Measurements from ENCODE around the gene RAB5B.
"Not testable (repeated sequence)": the region's sequence is repeated elsewhere in the genome, so short reads cannot be mapped to it uniquely, and the experiment has no call there.

Gene RAB5B

DNA sequence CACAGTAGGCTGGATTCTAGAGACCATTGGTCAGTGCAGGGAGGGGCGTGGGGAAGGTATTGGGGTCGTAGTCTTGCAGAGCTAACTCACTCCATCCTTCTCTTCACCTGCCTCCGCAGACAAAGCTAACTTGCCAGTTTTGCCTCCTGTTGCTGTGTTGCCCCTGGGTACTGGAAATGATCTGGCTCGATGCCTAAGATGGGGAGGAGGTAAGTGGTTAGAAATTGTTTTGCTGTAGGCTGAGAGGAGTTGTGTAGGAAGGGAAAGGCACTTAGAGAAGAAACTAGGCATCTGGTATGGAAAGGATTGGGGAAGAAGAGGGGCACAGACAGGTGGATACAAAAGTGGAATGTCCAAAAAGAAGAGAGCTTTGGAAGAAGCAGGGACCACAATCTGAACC is 31.8 kb upstream of the RAB5B start:
- no peak for DNase-seq

DNA sequence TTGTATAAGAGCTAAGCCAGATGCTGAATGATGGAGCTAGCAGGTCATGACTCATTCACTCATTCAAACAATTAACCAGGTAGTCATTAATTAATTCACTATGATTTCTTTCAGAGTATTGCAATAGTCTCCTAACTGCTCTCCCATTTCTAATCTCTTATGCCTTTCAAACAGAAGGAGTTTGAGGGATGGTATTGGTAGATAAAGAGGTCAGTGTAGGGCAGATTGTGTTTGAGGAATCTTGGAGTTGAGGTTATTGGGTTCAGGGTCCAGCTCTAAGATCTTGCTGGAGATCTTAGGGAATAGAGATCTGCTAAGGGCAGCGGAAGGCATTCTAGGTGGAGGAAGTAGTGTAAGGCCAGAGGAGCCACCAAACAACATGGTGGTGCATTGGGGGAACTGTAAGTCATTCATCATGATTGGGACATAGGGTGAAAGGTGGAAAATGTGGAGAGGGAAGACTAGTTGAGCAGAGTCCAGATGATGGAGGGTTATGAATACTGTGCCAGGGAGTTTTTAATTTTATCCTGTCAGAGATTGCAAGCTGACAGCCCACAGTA is 31.2 kb upstream of the RAB5B start:
- DNase-seq: no peak

DNA sequence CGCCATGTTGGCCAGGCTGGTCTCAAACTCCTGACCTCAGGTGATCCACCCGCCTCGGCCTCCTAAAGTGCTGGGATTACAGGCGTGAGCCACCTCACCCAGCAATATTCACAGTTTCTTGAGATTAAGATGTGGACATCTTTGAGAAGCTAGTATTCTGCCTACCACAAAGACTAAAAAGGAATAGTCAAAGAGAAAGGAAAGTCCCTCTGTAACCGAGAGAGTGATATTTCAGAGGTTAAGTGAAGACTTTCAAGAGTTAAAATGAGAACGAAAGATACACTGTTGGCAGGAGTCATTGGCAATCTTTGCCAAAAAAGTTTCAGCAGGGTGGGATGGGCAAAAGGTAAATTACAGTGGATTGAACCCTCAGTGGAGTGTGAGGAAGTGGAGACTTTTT is 27.3 kb upstream of the RAB5B start:
- DNase-seq: no peak

- DNase-seq: no peak
These were observed 18.5 kb upstream of the RAB5B start for GRCh38 chr12:55955344-55955743.

DNA sequence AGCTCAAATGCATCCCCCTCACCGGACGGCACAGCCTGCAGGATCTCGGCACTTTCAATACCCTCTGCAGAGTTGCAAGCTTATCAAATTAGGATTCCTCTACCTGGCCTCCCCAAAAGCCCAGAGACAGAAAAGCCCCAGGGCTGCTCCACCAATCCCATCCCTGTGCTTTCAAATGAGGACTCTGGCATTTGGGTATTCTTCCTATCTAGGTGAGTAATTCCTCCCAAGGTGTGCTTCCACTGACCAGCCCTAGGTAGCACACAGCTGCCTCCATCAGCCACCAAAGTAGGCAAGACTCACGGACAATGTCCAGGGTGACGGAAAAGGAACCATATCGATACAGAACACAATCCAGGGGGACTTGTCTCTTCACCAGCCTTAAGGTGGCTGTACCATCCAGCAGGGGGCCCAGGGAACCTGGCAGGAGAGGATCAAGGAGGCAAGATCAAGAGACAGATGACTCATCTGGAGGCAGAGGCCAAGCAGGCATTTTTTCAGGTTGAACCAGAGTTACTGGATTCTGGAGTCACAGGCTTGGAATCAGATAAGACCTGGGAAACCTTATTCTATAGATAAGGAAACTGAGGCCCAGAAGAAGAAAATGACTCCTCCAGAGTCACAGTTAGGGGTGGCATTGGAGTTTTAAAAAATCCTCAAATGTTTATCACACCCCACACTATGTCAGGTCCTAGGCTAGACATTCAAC is 17.9 kb upstream of the RAB5B start:
- DNase-seq: no peak

GRCh38 chr12:55957106-55957859 is 16.6 kb upstream of the RAB5B start:
- no peak for DNase-seq

GRCh38 chr12:55963760-55964159 is 10.1 kb upstream of the RAB5B start:
- DNase-seq: no peak

DNA sequence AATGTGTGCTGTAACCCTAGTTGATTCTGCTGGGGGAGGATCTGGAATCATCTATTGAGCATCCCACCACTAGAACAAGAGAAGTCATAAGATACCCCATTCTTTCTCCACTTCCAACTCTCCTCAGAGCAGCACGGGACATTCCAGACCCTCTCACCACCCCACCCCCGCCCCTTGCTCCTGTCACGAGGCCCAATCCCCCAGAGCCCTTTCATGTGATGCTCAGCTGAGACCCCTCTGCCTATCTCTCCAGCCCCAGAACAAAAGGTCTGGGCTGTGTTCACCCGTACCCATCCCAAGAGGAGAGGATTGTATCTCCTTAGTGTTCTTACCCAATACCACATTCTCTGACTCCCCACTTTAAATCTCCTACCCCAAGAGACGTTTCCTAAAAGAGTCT is 8.6 kb upstream of the RAB5B start:
- no peak for DNase-seq

DNA sequence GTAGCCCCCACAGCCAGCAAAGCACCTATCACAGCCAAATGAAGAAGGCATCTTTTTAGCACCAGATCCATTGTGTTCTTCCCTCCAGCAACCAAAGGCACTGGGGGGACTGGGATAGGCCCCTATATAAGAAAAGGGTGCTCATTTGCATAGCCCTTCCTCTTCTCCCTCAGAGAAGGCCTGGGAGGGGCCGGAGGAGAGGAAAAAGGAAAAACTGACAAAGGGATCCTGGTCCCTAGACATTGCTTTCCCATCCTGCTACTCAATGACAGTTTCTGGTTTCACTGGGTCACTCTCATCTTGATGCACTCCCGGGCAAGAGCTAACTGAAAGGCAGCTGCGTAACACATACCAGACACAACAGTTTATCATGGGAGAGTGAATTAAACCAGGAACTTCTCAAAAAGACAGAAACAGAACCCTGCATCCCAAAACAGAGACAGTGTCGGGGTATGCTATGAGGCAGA is 7.9 kb upstream of the RAB5B start, which contains the start of gene PMEL:
Gene PMEL, minus strand, starts transcription at position 102 of the 467 bp plus-strand sequence. Its CDS starts 31 bp downstream, at position 71.
- DNase-seq: no peak

DNA sequence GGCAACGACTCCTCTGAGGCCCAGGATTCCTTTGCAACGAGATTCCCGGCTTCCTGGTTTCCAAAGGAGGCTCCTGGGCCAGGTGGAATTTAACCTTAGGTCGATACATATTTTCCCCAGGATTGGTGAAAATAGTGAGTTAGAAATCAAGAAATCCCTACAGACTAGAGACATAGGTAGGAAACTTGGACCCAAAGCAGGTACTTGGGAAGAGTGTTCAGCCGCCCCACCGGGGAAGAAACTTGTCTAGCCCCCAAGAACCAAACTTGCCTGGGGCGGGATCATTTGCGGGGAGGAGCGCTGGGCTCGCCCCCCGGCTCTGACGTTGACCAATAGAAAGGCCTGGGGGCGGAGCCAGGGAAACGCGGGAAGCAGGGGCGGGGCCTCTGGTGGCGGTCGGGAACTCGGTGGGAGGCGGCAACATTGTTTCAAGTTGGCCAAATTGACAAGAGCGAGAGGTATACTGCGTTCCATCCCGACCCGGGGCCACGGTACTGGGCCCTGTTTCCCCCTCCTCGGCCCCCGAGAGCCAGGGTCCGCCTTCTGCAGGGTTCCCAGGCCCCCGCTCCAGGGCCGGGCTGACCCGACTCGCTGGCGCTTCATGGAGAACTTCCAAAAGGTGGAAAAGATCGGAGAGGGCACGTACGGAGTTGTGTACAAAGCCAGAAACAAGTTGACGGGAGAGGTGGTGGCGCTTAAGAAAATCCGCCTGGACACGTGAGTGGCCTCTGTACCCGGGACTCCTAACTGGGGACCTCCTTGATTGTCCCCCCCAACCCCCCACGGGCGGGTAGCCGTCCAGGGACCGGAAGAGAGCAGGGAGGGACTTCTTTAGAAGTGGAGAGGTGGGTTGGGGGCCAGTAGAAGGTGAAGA is 7.2 kb upstream of the RAB5B start, which contains the start of gene CDK2:
Gene CDK2, plus strand, starts transcription at position 423 of the 874 bp plus-strand sequence. Its CDS starts 179 bp downstream, at position 602.
- peak in 1 of 2 experiments; percentile 47 for DNase-seq

- no peak for DNase-seq
These were observed 4.5 kb upstream of the RAB5B start for GRCh38 chr12:55969356-55969755.

DNA sequence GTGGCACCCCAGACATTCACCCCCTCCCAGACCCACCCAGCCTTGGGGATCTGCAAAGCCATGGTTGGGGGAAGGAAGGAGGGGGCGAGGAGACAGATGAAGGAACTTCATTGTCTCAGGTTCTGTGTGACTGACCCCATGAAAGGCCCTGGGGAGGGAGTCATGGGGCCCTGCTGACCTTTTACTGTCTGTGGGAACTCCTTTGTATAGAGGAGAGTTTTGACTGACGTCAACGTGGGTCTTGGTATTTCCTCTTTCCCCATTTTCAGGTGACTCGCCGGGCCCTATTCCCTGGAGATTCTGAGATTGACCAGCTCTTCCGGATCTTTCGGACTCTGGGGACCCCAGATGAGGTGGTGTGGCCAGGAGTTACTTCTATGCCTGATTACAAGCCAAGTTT is 3.1 kb upstream of the RAB5B start:
- no peak for DNase-seq

- DNase-seq: no peak
These were observed 1.8 kb upstream of the RAB5B start for GRCh38 chr12:55972042-55972441.

DNA sequence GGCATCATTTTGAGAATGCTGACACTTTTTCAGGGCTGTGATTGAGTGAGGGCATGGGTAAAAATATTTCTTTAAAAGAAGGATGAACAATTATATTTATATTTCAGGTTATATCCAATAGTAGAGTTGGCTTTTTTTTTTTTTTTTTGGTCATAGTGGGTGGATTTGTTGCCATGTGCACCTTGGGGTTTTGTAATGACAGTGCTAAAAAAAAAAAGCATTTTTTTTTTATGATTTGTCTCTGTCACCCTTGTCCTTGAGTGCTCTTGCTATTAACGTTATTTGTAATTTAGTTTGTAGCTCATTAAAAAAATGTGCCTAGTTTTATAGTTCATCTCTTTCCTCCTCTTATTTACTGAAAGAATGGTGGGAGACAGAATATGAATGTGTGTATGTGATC is 1.4 kb upstream of the RAB5B start:
- DNase-seq: no peak

- no peak for DNase-seq
These were observed 823 bp upstream of the RAB5B start for GRCh38 chr12:55972911-55973598.

DNA sequence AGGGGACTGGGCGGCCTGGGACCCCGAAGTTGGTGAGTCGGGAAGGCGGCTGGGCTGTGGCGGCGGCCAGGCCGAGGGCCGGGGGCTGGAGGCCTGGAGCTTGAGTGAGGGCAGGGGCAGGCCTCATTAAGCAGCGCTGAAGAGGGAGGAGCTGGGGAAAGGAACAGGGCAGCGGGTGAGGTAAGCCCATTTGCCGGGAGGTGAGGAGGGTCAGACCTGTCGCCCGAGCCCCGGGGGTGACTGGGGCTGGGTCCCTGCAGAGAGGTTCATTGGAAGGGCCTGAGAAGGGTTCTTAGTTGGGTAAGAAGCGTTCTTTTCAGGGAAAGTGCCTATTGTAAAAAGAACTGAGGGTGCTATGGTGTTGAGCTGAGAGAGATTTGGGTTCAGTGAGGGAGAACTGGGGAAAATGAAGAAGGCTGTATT is 441 bp downstream of the RAB5B start:
- no peak for DNase-seq

GRCh38 chr12:55978393-55978792 is 4.5 kb downstream of the RAB5B start:
- no peak for DNase-seq

DNA sequence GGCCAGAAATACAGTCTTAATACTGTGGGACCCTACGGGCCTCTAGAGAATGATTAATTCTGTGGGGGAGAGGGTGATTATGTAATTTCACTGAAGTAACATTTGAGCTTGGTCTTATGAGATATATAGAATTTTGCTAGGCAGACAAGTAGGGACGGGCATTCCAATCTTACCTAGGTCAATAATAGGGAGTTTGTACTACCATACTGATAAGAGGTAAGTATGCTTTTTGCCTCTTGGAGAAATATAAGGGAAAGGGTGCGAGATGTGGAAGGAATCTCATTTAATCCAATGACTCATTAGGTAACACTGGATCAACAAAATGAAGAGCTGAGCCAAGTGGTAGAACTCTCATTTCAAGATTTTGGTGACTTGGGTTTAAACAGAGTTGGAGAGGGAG is 5.2 kb downstream of the RAB5B start:
- DNase-seq: no peak

DNA sequence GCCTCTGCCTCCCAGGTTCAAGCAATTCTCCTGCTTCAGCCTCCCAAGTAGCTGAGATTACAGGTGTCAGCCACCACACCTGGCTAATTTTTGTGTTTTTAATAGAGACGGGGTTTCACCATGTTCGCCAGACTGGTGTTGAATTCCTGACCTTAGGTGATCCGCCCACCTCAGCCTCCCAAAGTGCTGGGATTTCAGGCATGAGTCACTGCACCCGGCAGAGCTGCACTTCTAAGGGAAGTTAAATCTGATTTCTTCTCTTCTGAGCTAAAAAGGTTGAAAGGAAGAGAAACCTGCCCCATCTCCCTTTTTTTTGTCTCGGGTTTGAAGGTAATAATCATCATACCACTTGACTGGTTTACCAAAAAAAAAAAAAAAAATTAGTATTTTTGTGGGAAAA is 8.0 kb downstream of the RAB5B start:
- DNase-seq: not testable (repeated sequence)

DNA sequence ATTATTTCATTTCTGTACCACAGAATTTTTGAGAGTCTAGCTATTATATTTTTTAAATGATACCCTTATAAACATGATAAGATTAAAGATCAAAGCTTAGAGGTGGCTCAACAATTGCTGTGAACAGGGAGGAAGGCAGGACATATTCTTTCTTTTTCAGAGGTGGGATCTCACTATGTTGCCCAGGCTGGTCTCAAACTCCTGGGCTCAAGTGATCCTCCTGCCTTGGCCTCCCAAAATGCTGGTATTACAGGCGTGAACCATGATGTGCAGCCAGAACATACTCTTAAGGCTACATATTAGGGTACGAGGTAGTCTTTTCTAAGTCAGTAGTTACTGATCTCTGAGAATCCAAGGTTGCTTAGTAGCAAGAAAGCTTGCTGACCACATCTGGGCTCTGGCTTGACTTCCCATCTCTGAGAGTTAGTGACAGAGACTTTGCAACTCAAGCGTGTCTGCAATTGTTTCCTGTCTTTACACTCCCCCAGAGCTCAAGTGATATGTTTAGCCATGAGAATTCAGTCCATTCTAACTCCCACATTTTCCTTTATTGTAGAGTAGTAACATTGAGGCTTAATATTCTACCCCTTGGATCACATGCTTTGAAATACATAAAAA is 8.6 kb downstream of the RAB5B start:
- no peak for DNase-seq

GRCh38 chr12:55983232-55983842 is 9.5 kb downstream of the RAB5B start:
- no peak for DNase-seq

Data from cerebellar nuclear complex (tissue), 1 donor.